GM12878 (cell line): Measurements from ENCODE around the gene PPP1R37. TPM values are rescaled to one million over a fixed set of nuclear protein-coding genes. Genes with fewer than 3 reads are reported as not detected.

Experiments used
- ASH2L ChIP-seq: fragments of 300-600, 200-600 bp; sonication (generic); IDR thresholded peaks from 2 replicates; pipeline ENCODE4 v1.6.1; 2017; ENCODE audit warnings: low read depth, mild to moderate bottlenecking, borderline replicate concordance
- ATF3 ChIP-seq: IDR thresholded peaks from 2 replicates; pipeline ENCODE4 v1.6.1; 2011; ENCODE audit warnings: low read depth, mild to moderate bottlenecking, low read length, moderate library complexity, borderline replicate concordance; ENCODE audit errors: extremely low read depth
- CBFB ChIP-seq: IDR thresholded peaks from 2 replicates; pipeline ENCODE4 v1.6.1; 2016; ENCODE audit warnings: antibody characterized with exemption, low read depth
- CEBPB ChIP-seq, 2 experiments: fragments of 150-350 bp in 1 of 2; IDR thresholded peaks; 2 replicates each; pipeline ENCODE4 v1.6.1; 2012 to 2014; ENCODE audit warnings: low read depth in 2 of 2, low read length in 2 of 2, borderline replicate concordance in 1 of 2, inconsistent platforms in 1 of 2
- CHD4 ChIP-seq: fragments of 200-600 bp; sonication (generic); IDR thresholded peaks from 2 replicates; pipeline ENCODE4 v1.6.1; 2016; ENCODE audit warnings: mild to moderate bottlenecking
- EED ChIP-seq: sonication (generic); IDR thresholded peaks from 2 replicates; pipeline ENCODE4 v1.6.1; 2016; ENCODE audit warnings: antibody characterized with exemption, low read depth
- GATAD2B ChIP-seq: fragments of 450-650 bp; conservative IDR thresholded peaks from 2 replicates; pipeline ENCODE4 v1.6.1; 2017; ENCODE audit warnings: low read depth, mild to moderate bottlenecking, moderate library complexity
- HDGF ChIP-seq: fragments of 450-650 bp; IDR thresholded peaks from 2 replicates; pipeline ENCODE4 v1.6.1; 2016; ENCODE audit warnings: antibody characterized with exemption
- IKZF1 ChIP-seq: fragments of 450-650 bp; conservative IDR thresholded peaks from 2 replicates; pipeline ENCODE4 v1.6.1; 2017; ENCODE audit warnings: antibody characterized with exemption, mild to moderate bottlenecking
- IKZF2 ChIP-seq, 2 experiments: fragments of 450-650 bp; IDR thresholded peaks; 2 replicates each; pipeline ENCODE4 v1.6.1; 2017; ENCODE audit warnings: mild to moderate bottlenecking in 2 of 2, moderate library complexity in 2 of 2
- KLF5 ChIP-seq: fragments of 450-650 bp; IDR thresholded peaks from 2 replicates; pipeline ENCODE4 v1.6.1; 2014; ENCODE audit warnings: mild to moderate bottlenecking; ENCODE audit not compliant: partially characterized antibody
- LARP7 ChIP-seq: fragments of 450-650 bp; IDR thresholded peaks from 2 replicates; pipeline ENCODE4 v1.6.1; 2017; ENCODE audit warnings: mild to moderate bottlenecking
- MAX ChIP-seq: IDR thresholded peaks from 2 replicates; pipeline ENCODE4 v1.6.1; 2012; ENCODE audit warnings: low read depth, low read length, improper control_type of control experiment
- MEF2A ChIP-seq: IDR thresholded peaks from 2 replicates; pipeline ENCODE4 v1.6.1; 2011; ENCODE audit warnings: low read depth, mild to moderate bottlenecking, low read length, moderate library complexity; ENCODE audit not compliant: insufficient read depth
- MTA3 ChIP-seq: IDR thresholded peaks from 2 replicates; pipeline ENCODE4 v1.6.1; 2012; ENCODE audit warnings: low read length, inconsistent platforms, borderline replicate concordance
- NFIC ChIP-seq: IDR thresholded peaks from 2 replicates; pipeline ENCODE4 v1.6.1; 2012; ENCODE audit warnings: low read depth, mild to moderate bottlenecking, inconsistent platforms, low read length, moderate library complexity
- NKRF ChIP-seq: fragments of 450-650 bp; conservative IDR thresholded peaks from 2 replicates; pipeline ENCODE4 v1.6.1; 2017; ENCODE audit warnings: mild to moderate bottlenecking, moderate library complexity
- NR2F1 ChIP-seq: fragments of 450-650 bp; conservative IDR thresholded peaks from 2 replicates; pipeline ENCODE4 v1.6.1; 2017; ENCODE audit warnings: mild to moderate bottlenecking
- PAX8 ChIP-seq: fragments of 450-650 bp; IDR thresholded peaks from 2 replicates; pipeline ENCODE4 v1.6.1; 2017; ENCODE audit warnings: mild to moderate bottlenecking, moderate library complexity
- PKNOX1 ChIP-seq: fragments of 450-650 bp; IDR thresholded peaks from 2 replicates; pipeline ENCODE4 v1.6.1; 2016; ENCODE audit warnings: mild to moderate bottlenecking
- RAD21 ChIP-seq: IDR thresholded peaks from 2 replicates; pipeline ENCODE4 v1.6.1; 2011; ENCODE audit warnings: mild to moderate bottlenecking, low read depth, low read length, moderate library complexity; ENCODE audit not compliant: insufficient read depth
- RAD51 ChIP-seq: fragments of 450-650 bp; IDR thresholded peaks from 2 replicates; pipeline ENCODE4 v1.6.1; 2016; ENCODE audit warnings: moderate library complexity, mild to moderate bottlenecking, inconsistent platforms
- RUNX3 ChIP-seq: IDR thresholded peaks from 2 replicates; pipeline ENCODE4 v1.6.1; 2012; ENCODE audit warnings: low read length, inconsistent platforms
- SMARCA5 ChIP-seq: fragments of 450-650 bp; IDR thresholded peaks from 2 replicates; pipeline ENCODE4 v1.6.1; 2017; ENCODE audit warnings: mild to moderate bottlenecking
- SPI1 ChIP-seq: IDR thresholded peaks from 2 replicates; pipeline ENCODE4 v1.6.1; 2011; ENCODE audit warnings: low read depth, mild to moderate bottlenecking, low read length, moderate library complexity, borderline replicate concordance; ENCODE audit not compliant: insufficient read depth
- SRF ChIP-seq, 2 experiments: IDR thresholded peaks; 2 replicates each; pipeline ENCODE4 v1.6.1; 2011; ENCODE audit warnings: low read depth in 2 of 2, low read length in 2 of 2, mild to moderate bottlenecking in 1 of 2, moderate library complexity in 1 of 2
- TARDBP ChIP-seq: IDR thresholded peaks from 2 replicates; pipeline ENCODE4 v1.6.1; 2016; ENCODE audit warnings: borderline replicate concordance
- TCF12 ChIP-seq: IDR thresholded peaks from 2 replicates; pipeline ENCODE4 v1.6.1; 2011; ENCODE audit warnings: low read depth, mild to moderate bottlenecking, low read length
- YBX1 ChIP-seq: fragments of 450-650 bp; IDR thresholded peaks from 2 replicates; pipeline ENCODE4 v1.6.1; 2016; ENCODE audit warnings: antibody characterized with exemption
- ZBED1 ChIP-seq: IDR thresholded peaks from 2 replicates; pipeline ENCODE4 v1.6.1; 2016; ENCODE audit warnings: borderline replicate concordance
- ZNF274 ChIP-seq: IDR thresholded peaks from one replicate; pipeline ENCODE4 v1.8.0; 2011; ENCODE audit not compliant: insufficient read length, insufficient read depth
- ZSCAN29 ChIP-seq: fragments of 450-650 bp; IDR thresholded peaks from 2 replicates; pipeline ENCODE4 v1.6.1; 2017; ENCODE audit warnings: mild to moderate bottlenecking, moderate library complexity
- polyA plus RNA-seq, 11 experiments: library from polyadenylated mRNA; depleted of rRNA in 4 of 11; unstranded in 6 of 11; stranded (reverse) in 5 of 11; fragments of >200 nt; fragmentation: Nextera tagmentation in 4 of 11; fragmentation: Illumina TruSeq in 1 of 11; extraction: Ambion mirVana in 4 of 11; extraction: Trizol in 1 of 11; gene quantifications; 1 replicate in 1 of 11; 2 replicates in 10 of 11; pipeline versions ENCODE4 v1.2.1 to v1.2.3, GENCODE V29; 2011 to 2016; ENCODE audit warnings: inconsistent platforms in 2 of 11, missing spikeins in 2 of 11, low read depth in 1 of 11
- total RNA-seq, 4 experiments: library from RNA; depleted of rRNA in 3 of 4; stranded (reverse); fragments of >200 nt in 3 of 4; fragmentation: Illumina TruSeq in 1 of 4; extraction: Trizol in 1 of 4; gene quantifications; 2 replicates each; pipeline versions ENCODE4 v1.2.1 to v1.2.3, GENCODE V29; 2013 to 2021

Gene PPP1R37
- total and polyA plus RNA-seq, 10 of the 15 experiments (the other 5 are each of a cell fraction or from before 2014, with no cell fraction given) = 0.09 to 21.3 (median 5.1) TPM; not detected in 1

GRCh38 chr19:45125975-45126493 is 33.1 kb downstream of the PPP1R37 start (continued):
- TF ChIP-seq PKNOX1 (no peak), MAX (peak; percentile 21; the same call in 1 of the 2 replicates), LARP7 (peak; percentile 19; the same call in 1 of the 2 replicates), SMARCA5 (0 out of 2 replicates have a peak, but pooled peaks have one; percentile 66), RAD51 (no peak), ZBED1 (no peak), TARDBP (no peak), CHD4 (no peak), RAD21 (peak; percentile 76), SRF (IDR thresholded peaks at IDR 0.05; ENCODE audit: low read depth in 2 of 2, low read length in 2 of 2) (0 out of 4 replicates have a peak, but pooled peaks of 1 of the 2 experiments have one; percentile 5), KLF5 (no peak), MEF2A (no peak), ATF3 (no peak), MTA3 (no peak), ZNF274 (no peak), HDGF (peak; percentile 91; the same call in 1 of the 2 replicates), ASH2L (no peak), ZSCAN29 (no peak), IKZF2 (IDR thresholded peaks at IDR 0.05) (peak; percentile 35 to 53; a peak in 3 of 4 replicates), TCF12 (0 out of 2 replicates have a peak, but pooled peaks have one; percentile 6), CEBPB (IDR thresholded peaks at IDR 0.05; ENCODE audit: borderline replicate concordance in 1 of 2, low read depth in 2 of 2, low read length in 2 of 2) (no peak), NFIC (no peak), GATAD2B (0 out of 2 replicates have a peak, but pooled peaks have one; percentile 29), YBX1 (no peak), SPI1 (no peak), NKRF (no peak), RUNX3 (no peak), CBFB (no peak), IKZF1 (peak; percentile 62), NR2F1 (no peak), PAX8 (no peak), EED (peak; percentile 32; the same call in 1 of the 2 replicates)
